SK-N-SH (cell line): ENCODE measurements around the gene MAT1A. TPM values are rescaled to one million over a fixed set of nuclear protein-coding genes. Genes with fewer than 3 reads are reported as not detected.

Experiments used
- CTCF ChIA-PET: fragments of 300-600, 350-600 bp; formaldehyde crosslinking; extraction: SDS; loops from one replicate; lab custom pipeline; 2021; lab: Yijun Ruan, JAX
- POLR2A ChIA-PET: fragments of 350-600 bp; sonication (Branson Sonifier 250); formaldehyde crosslinking; extraction: SDS; loops from one replicate; lab custom pipeline; 2020; ENCODE audit warnings: antibody characterized with exemption, inconsistent platforms; lab: Yijun Ruan, JAX
- DNase-seq: peaks from one replicate; pipeline ENCODE4 v3.0.0; 2012
- H2AFZ ChIP-seq: fragments of 200-600 bp; sonication (generic); 2 replicates; pipeline ENCODE4 v1.8.1; 2016; ENCODE audit warnings: antibody characterized with exemption, mild to moderate bottlenecking, low read depth
- H3F3A ChIP-seq: fragments of 200-600 bp; sonication (generic); replicated peaks from 2 replicates; pipeline ENCODE3; 2016; ENCODE audit warnings: antibody characterized with exemption, mild to moderate bottlenecking; ENCODE audit not compliant: insufficient read depth
- H3K27ac ChIP-seq, 2 experiments: fragments of 200-500 bp in 1 of 2; fragments of 200-600 bp in 1 of 2; sonication (Bioruptor generic) in 1 of 2; sonication (generic), shearing (Covaris generic) in 1 of 2; 2 replicates each; pipeline versions ENCODE4 v1.5.1 to v1.6.1; 2014 to 2016; ENCODE audit warnings: low read depth in 2 of 2, inconsistent platforms in 1 of 2, low read length in 1 of 2, mild to moderate bottlenecking in 1 of 2, mixed read lengths in 1 of 2
- H3K27me3 ChIP-seq: fragments of 200-600 bp; sonication (generic), shearing (Covaris generic); 2 replicates; pipeline ENCODE4 v1.6.1; 2016; ENCODE audit warnings: mixed run types; ENCODE audit not compliant: insufficient read depth
- H3K36me3 ChIP-seq, 2 experiments: fragments of 200-500 bp in 1 of 2; fragments of 200-600 bp in 1 of 2; sonication (Bioruptor generic) in 1 of 2; sonication (generic) in 1 of 2; replicated peaks in 1 of 2; 2 replicates each; pipeline versions ENCODE3 to v1.5.1; 2014 to 2016; ENCODE audit warnings: low read length in 1 of 2, mild to moderate bottlenecking in 1 of 2; ENCODE audit not compliant: insufficient read depth in 2 of 2, control insufficient read depth in 1 of 2
- H3K4me1 ChIP-seq, 2 experiments: fragments of 200-500 bp in 1 of 2; fragments of 200-600 bp in 1 of 2; sonication (Bioruptor generic) in 1 of 2; sonication (generic), shearing (Covaris generic) in 1 of 2; 2 replicates each; pipeline versions ENCODE4 v1.5.1 to v1.6.1; 2014 to 2016; ENCODE audit warnings: low read depth in 1 of 2, low read length in 1 of 2, mixed run types in 1 of 2; ENCODE audit not compliant: insufficient read depth in 2 of 2, control insufficient read depth in 1 of 2
- H3K4me2 ChIP-seq: fragments of 200-600 bp; sonication (generic), shearing (Covaris generic); 2 replicates; pipeline ENCODE4 v1.6.1; 2017; ENCODE audit warnings: mixed run types
- H3K4me3 ChIP-seq, 2 experiments: fragments of 200-500 bp in 1 of 2; fragments of 200-600 bp in 1 of 2; sonication (Bioruptor generic) in 1 of 2; sonication (generic), shearing (Covaris generic) in 1 of 2; 2 replicates each; pipeline versions ENCODE4 v1.5.1 to v1.8.1; 2014 to 2016; ENCODE audit warnings: low read depth in 2 of 2, inconsistent platforms in 1 of 2, low read length in 1 of 2, mild to moderate bottlenecking in 1 of 2, mixed read lengths in 1 of 2, moderate library complexity in 1 of 2
- H3K79me2 ChIP-seq: fragments of 200-600 bp; sonication (generic); 2 replicates; pipeline ENCODE4 v1.8.1; 2017; ENCODE audit warnings: mild to moderate bottlenecking; ENCODE audit not compliant: insufficient read depth
- H3K9ac ChIP-seq: fragments of 200-600 bp; sonication (generic); 2 replicates; pipeline ENCODE4 v1.6.1; 2017; ENCODE audit warnings: mixed run types
- H3K9me2 ChIP-seq: fragments of 200-600 bp; sonication (generic); 2 replicates; pipeline ENCODE4 v1.6.1; 2017; ENCODE audit warnings: mixed run types
- H3K9me3 ChIP-seq: fragments of 200-600 bp; sonication (generic); 2 replicates; pipeline ENCODE4 v1.6.1; 2017; ENCODE audit warnings: mixed run types, mild to moderate bottlenecking, moderate library complexity
- H4K20me1 ChIP-seq: fragments of 200-600 bp; sonication (generic); 2 replicates; pipeline ENCODE4 v1.6.1; 2017; ENCODE audit warnings: mild to moderate bottlenecking, mixed run types; ENCODE audit not compliant: insufficient read depth
- CHD2 ChIP-seq: fragments of 150-350 bp; IDR thresholded peaks from 2 replicates; pipeline ENCODE4 v1.6.1; 2018; ENCODE audit warnings: low read length; ENCODE audit not compliant: partially characterized antibody
- EP300 ChIP-seq, 2 experiments: IDR thresholded peaks; 2 replicates each; pipeline versions ENCODE4 v1.4.0 to v1.6.1; 2012; ENCODE audit warnings: borderline replicate concordance in 1 of 2, low read depth in 1 of 2, low read length in 1 of 2
- EZH2phosphoT487 ChIP-seq: fragments of 200-600 bp; sonication (generic); IDR thresholded peaks from 2 replicates; pipeline ENCODE4 v1.6.1; 2017; ENCODE audit warnings: low read depth, mixed run types, mild to moderate bottlenecking, antibody characterized with exemption, moderate library complexity, borderline replicate concordance
- FOXJ3 ChIP-seq: sonication (generic); formaldehyde crosslinking; IDR thresholded peaks from 2 replicates; pipeline ENCODE4 v1.5.1; 2020; ENCODE audit warnings: mild to moderate bottlenecking, missing genetic modification reagents
- FOXM1 ChIP-seq: IDR thresholded peaks from 2 replicates; pipeline ENCODE4 v1.4.0; 2012; ENCODE audit warnings: low read depth, mild to moderate bottlenecking
- IRF3 ChIP-seq: fragments of 150-350 bp; IDR thresholded peaks from 2 replicates; pipeline ENCODE4 v1.6.1; 2016; ENCODE audit warnings: mild to moderate bottlenecking, low read depth, low read length
- JUND ChIP-seq: IDR thresholded peaks from 2 replicates; pipeline ENCODE4 v1.4.0; 2012
- MAX ChIP-seq: IDR thresholded peaks from 2 replicates; pipeline ENCODE4 v1.4.0; 2012; ENCODE audit warnings: low read depth
- MEF2A ChIP-seq: IDR thresholded peaks from 2 replicates; pipeline ENCODE4 v1.4.0; 2012; ENCODE audit warnings: low read depth, borderline replicate concordance
- POLR2AphosphoS5 ChIP-seq: IDR thresholded peaks from 2 replicates; pipeline ENCODE4 v1.6.1; 2012; ENCODE audit warnings: low read depth, low read length
- RAD21 ChIP-seq: IDR thresholded peaks from 2 replicates; pipeline ENCODE4 v1.6.1; 2012; ENCODE audit warnings: mild to moderate bottlenecking, low read length
- RCOR1 ChIP-seq: fragments of 150-350 bp; IDR thresholded peaks from 2 replicates; pipeline ENCODE4 v1.6.1; 2017; ENCODE audit warnings: antibody characterized with exemption, low read length
- REST ChIP-seq: IDR thresholded peaks from 2 replicates; pipeline ENCODE4 v1.6.1; 2012; ENCODE audit warnings: mild to moderate bottlenecking, low read depth, low read length, moderate library complexity
- RXRA ChIP-seq: IDR thresholded peaks from 2 replicates; pipeline ENCODE4 v1.4.0; 2012; ENCODE audit warnings: low read depth, mild to moderate bottlenecking, borderline replicate concordance
- TAF1 ChIP-seq: IDR thresholded peaks from 2 replicates; pipeline ENCODE4 v1.6.1; 2012; ENCODE audit warnings: low read depth, mild to moderate bottlenecking, low read length, moderate library complexity, borderline replicate concordance
- YY1 ChIP-seq: IDR thresholded peaks from 2 replicates; pipeline ENCODE4 v1.4.0; 2012; ENCODE audit warnings: low read depth, mild to moderate bottlenecking
- WGBS: methylation state at CpG from one replicate; pipeline ENCODE4 v1.1.6; 2017; ENCODE audit warnings: low lambda C conversion rate; 5-methylcytosine and 5-hydroxymethylcytosine counted together
- polyA plus RNA-seq, 3 experiments: library from polyadenylated mRNA; depleted of rRNA; stranded (reverse); fragments of >200 nt; gene quantifications; 2 replicates each; pipeline ENCODE4 v1.2.3, GENCODE V29; 2012
- TF ChIP-seq, protein P1 (sequence below): IDR thresholded peaks from 2 replicates; pipeline ENCODE4 v1.4.0; 2012; ENCODE audit warnings: low read depth, borderline replicate concordance
- TF ChIP-seq, protein P2 (sequence below): fragments of 150-350 bp; IDR thresholded peaks from 2 replicates; pipeline ENCODE4 v1.6.1; 2017; ENCODE audit warnings: antibody characterized with exemption, low read length, low read depth, borderline replicate concordance
- TF ChIP-seq, protein P3 (sequence below): fragments of 200-600 bp; sonication (generic); IDR thresholded peaks from 2 replicates; pipeline ENCODE4 v1.6.1; 2017; ENCODE audit warnings: antibody characterized with exemption, mild to moderate bottlenecking, moderate library complexity

Gene MAT1A
- polyA plus RNA-seq, 1 of the 3 experiments (the other 2 are of a cell fraction): 0.03 TPM

DNA sequence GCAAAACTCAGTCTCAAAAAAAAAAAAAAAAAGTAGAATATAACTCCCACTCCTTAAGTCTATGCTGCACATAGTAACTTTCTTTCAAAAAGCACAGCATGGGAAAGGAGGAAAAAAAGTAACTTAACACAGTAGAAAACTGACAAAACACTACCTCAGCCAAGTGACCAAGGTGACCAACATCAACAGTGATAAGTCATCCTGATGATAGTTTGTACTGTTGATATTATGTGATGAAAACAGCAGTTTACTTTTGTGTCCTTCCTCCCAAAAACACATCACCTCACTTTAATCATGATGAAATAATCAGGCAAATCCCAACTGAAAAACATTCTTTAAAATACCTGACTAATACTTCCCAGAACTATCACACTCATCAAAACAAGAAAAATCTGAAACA is 29.3 kb upstream of the MAT1A start:
- no peak overlapping the region for H3K9ac ChIP-seq
- TF ChIP-seq, protein P1, sequence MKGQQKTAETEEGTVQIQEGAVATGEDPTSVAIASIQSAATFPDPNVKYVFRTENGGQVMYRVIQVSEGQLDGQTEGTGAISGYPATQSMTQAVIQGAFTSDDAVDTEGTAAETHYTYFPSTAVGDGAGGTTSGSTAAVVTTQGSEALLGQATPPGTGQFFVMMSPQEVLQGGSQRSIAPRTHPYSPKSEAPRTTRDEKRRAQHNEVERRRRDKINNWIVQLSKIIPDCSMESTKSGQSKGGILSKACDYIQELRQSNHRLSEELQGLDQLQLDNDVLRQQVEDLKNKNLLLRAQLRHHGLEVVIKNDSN: no peak
- TF ChIP-seq, protein P2, sequence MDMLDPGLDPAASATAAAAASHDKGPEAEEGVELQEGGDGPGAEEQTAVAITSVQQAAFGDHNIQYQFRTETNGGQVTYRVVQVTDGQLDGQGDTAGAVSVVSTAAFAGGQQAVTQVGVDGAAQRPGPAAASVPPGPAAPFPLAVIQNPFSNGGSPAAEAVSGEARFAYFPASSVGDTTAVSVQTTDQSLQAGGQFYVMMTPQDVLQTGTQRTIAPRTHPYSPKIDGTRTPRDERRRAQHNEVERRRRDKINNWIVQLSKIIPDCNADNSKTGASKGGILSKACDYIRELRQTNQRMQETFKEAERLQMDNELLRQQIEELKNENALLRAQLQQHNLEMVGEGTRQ: no peak
- no peak for TF ChIP-seq RXRA
- TF ChIP-seq EZH2phosphoT487: no peak
- TF ChIP-seq YY1: no peak
- TF ChIP-seq MAX: no peak
- no peak for TF ChIP-seq JUND
- TF ChIP-seq FOXJ3: no peak
- TF ChIP-seq FOXM1: no peak

DNA sequence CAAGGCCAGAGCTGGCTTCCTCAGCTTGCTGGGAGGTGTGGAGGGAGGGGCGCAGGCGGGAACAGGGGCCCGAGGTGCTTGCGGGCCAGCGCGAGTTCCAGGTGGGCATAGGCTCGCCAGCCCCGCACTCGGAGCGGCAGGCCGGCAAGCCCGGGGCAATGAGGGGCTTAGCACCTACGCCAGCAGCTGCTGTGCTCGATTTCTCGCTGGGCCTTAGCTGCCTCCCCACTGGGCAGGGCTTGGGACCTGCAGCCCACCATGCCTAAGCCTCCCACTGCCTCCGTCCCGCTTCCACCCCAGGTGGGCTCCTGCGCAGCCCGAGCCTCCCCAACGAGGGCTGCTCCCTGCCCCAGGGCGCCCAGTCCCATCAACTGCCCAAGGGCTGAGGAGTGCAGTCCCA is 25.9 kb upstream of the MAT1A start:
- no peak overlapping the region for H3K27ac ChIP-seq
- DNase-seq: no peak
- WGBS: 63% methylated on average over 9 of the region's 21 CpGs
- H3K27me3 ChIP-seq: no peaks in the 10 kb centered on the region
- no peaks in the 10 kb centered on the region for H3F3A ChIP-seq
- no peaks in the 10 kb centered on the region for H3K9me3 ChIP-seq
- CTCF ChIA-PET: no interaction called here
- H3K4me1 ChIP-seq: no peaks in the 10 kb centered on the region
- POLR2A ChIA-PET: no interaction called here
- no peaks in the 10 kb centered on the region for H3K9me2 ChIP-seq
- no peak overlapping the region for H3K9ac ChIP-seq
- H3K79me2 ChIP-seq: no peaks in the 10 kb centered on the region
- H3K4me2 ChIP-seq: no peak overlapping the region
- H3K36me3 ChIP-seq: no peaks in the 10 kb centered on the region
- no peaks in the 10 kb centered on the region for H4K20me1 ChIP-seq
- H3K4me3 ChIP-seq: no peak overlapping the region
- no peak overlapping the region for H2AFZ ChIP-seq
- TF ChIP-seq IRF3 (no peak), MEF2A (no peak), EP300 (IDR thresholded peaks at IDR 0.05; ENCODE audit: borderline replicate concordance in 1 of 2, low read depth in 1 of 2, low read length in 1 of 2) (no peak), RAD21 (no peak), MAX (no peak), RXRA (no peak), POLR2AphosphoS5 (no peak), REST (no peak), RCOR1 (no peak), TAF1 (no peak), CHD2 (no peak)
- TF ChIP-seq, protein P3, sequence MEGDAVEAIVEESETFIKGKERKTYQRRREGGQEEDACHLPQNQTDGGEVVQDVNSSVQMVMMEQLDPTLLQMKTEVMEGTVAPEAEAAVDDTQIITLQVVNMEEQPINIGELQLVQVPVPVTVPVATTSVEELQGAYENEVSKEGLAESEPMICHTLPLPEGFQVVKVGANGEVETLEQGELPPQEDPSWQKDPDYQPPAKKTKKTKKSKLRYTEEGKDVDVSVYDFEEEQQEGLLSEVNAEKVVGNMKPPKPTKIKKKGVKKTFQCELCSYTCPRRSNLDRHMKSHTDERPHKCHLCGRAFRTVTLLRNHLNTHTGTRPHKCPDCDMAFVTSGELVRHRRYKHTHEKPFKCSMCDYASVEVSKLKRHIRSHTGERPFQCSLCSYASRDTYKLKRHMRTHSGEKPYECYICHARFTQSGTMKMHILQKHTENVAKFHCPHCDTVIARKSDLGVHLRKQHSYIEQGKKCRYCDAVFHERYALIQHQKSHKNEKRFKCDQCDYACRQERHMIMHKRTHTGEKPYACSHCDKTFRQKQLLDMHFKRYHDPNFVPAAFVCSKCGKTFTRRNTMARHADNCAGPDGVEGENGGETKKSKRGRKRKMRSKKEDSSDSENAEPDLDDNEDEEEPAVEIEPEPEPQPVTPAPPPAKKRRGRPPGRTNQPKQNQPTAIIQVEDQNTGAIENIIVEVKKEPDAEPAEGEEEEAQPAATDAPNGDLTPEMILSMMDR: no peak

More for the DNA sequence above, 29.3 kb upstream of the MAT1A start:
- ChIA-PET POLR2A (no interaction called here), CTCF (no interaction called here)
- Histone ChIP-seq H3F3A (no peaks in the 10 kb centered on the region), H3K27ac (no peak overlapping the region), H3K9me3 (no peaks in the 10 kb centered on the region), H4K20me1 (no peaks in the 10 kb centered on the region), H3K4me1 (no peaks in the 10 kb centered on the region), H3K36me3 (no peaks in the 10 kb centered on the region), H3K27me3 (no peaks in the 10 kb centered on the region), H3K4me3 (no peak overlapping the region), H3K9me2 (no peaks in the 10 kb centered on the region), H3K79me2 (no peaks in the 10 kb centered on the region), H3K4me2 (no peak overlapping the region), H2AFZ (no peak overlapping the region)
- no peak for DNase-seq
